BE2C (cell line): ENCODE measurements around the gene NRXN2.

Experiments used
- DNase-seq: peaks from one replicate; pipeline ENCODE4 v3.0.0-alpha.2; 2020
- H3K27me3 ChIP-seq: fragments of 250-450 bp; sonication (Bioruptor Pico); 2 replicates; pipeline ENCODE4 v1.5.1; 2020; ENCODE audit warnings: mild to moderate bottlenecking
- H3K36me3 ChIP-seq: fragments of 250-450 bp; sonication (Bioruptor Pico); 2 replicates; pipeline ENCODE4 v1.5.1; 2020; ENCODE audit warnings: mild to moderate bottlenecking
- H3K4me1 ChIP-seq: fragments of 250-450 bp; sonication (Bioruptor Pico); 2 replicates; pipeline ENCODE4 v1.5.1; 2020
- H3K4me3 ChIP-seq: 2 replicates; pipeline ENCODE4 v1.5.1; 2011; ENCODE audit warnings: low read depth, low read length
- H3K9me3 ChIP-seq: fragments of 250-450 bp; sonication (Bioruptor Pico); 2 replicates; pipeline ENCODE4 v1.5.1; 2020
- TF ChIP-seq, protein P1 (sequence below): IDR thresholded peaks from 2 replicates; pipeline ENCODE4 v1.5.1; 2012; ENCODE audit warnings: mild to moderate bottlenecking, low read depth, low read length

The NRXN2 gene

DNA sequence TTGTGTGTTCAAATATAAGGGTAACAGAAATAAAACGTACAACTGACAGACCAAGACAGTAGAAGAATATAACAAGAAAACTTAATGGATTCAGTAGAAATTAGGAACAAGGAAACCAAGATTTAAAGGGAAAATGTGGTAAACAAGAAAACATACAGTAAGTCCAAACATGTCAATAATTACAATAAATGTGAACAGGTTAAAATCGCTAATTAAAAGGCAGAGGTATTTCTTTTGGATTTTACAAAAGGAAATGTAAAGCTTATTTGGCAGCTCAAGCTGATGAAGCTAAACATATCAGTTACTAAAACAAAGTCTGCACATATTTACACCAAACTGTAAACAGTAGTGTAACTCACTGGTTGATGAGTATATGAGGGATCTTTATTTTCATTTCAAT lies 134.3 kb downstream of the NRXN2 start:
- DNase-seq: no peak
- Histone ChIP-seq H3K9me3 (no peaks in the 10 kb centered on the region), H3K27me3 (no peaks in the 10 kb centered on the region), H3K4me1 (no peaks in the 10 kb centered on the region), H3K36me3 (no peaks in the 10 kb centered on the region), H3K4me3 (no peak overlapping the region)
- TF ChIP-seq, protein P1, sequence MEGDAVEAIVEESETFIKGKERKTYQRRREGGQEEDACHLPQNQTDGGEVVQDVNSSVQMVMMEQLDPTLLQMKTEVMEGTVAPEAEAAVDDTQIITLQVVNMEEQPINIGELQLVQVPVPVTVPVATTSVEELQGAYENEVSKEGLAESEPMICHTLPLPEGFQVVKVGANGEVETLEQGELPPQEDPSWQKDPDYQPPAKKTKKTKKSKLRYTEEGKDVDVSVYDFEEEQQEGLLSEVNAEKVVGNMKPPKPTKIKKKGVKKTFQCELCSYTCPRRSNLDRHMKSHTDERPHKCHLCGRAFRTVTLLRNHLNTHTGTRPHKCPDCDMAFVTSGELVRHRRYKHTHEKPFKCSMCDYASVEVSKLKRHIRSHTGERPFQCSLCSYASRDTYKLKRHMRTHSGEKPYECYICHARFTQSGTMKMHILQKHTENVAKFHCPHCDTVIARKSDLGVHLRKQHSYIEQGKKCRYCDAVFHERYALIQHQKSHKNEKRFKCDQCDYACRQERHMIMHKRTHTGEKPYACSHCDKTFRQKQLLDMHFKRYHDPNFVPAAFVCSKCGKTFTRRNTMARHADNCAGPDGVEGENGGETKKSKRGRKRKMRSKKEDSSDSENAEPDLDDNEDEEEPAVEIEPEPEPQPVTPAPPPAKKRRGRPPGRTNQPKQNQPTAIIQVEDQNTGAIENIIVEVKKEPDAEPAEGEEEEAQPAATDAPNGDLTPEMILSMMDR: no peak

- H3K4me1 ChIP-seq: no peaks in the 10 kb centered on the region
- H3K27me3 ChIP-seq: no peaks in the 10 kb centered on the region
- H3K36me3 ChIP-seq: no peaks in the 10 kb centered on the region
- no peaks in the 10 kb centered on the region for H3K9me3 ChIP-seq
- no peak overlapping the region for H3K4me3 ChIP-seq
- TF ChIP-seq, protein P1: no peak
- DNase-seq: no peak
Measured at GRCh38 chr11:64586366-64586765, 136.6 kb downstream of the NRXN2 start.

DNA sequence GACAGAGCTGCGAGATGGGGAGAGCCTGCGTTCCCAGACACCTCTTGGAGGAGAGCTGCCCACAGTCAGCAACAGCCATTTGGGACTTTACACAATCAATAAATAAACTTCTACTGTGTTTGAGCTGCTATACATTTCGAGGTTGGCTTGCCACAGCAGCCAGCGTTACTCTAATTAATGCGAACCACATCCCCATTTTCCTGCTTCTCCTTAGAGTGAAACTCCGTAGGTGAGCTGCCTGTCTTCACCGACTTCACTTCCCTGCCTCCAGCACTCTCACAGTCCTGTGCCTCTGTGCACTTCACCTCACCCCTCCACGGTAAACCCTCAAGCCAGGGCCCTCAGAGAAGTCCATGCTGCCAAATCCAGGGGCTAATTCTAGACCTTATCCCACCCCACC lies 137.8 kb downstream of the NRXN2 start:
- DNase-seq: no peak

DNA sequence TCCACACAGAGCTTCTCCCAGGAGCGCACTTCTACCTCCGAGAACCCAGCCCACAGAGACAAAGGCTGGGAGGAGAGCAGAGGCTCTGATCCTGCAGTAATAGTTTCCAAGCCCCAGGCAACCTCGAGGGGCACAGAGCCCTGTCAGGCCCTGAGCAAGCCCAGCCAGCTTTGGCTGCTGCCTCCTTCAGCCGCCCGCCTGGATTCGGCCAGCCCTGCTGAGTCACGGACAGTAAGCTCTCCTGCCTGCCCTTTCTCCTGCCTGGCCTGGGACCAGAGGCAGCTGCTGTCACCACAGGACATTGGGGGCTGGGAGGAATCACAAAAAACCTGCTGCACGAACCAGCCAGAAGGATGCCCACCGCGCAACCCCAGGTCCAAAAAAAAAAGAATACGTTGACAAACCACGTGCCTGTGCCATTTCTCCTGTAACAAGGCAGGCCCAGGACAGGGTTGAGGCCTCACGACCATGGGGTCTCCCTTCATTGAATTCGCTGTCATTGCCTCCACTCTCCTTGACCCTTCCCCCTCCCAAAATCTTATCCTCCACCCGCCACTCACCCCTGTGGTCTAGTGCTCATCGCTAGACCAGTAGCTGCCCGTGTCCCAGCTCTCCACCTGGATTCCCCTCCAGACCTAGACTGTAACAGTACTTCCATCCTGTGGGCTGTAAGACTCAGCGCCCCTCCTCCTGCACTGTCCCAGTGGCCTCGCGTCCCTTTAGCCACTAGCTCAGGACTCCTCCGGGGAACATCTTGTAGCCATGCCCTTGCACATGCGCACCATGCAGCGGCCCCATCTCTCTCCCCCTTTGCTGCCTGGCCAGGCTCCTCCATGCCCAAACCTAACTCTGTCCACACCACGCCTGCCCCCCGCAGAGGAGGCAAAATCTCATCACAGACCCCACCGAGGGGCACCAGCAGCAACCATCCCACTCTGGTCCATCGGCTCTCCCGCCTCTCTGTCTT lies 139.4 kb downstream of the NRXN2 start:
- DNase-seq: no peak
- H3K36me3 ChIP-seq: no peaks in the 10 kb centered on the region
- H3K4me1 ChIP-seq: no peaks in the 10 kb centered on the region
- TF ChIP-seq, protein P1: no peak
- no peaks in the 10 kb centered on the region for H3K9me3 ChIP-seq
- no peaks in the 10 kb centered on the region for H3K27me3 ChIP-seq
- no peak overlapping the region for H3K4me3 ChIP-seq

More for the DNA sequence above, 137.8 kb downstream of the NRXN2 start:
- TF ChIP-seq, protein P1: no peak
- Histone ChIP-seq H3K4me1 (no peaks in the 10 kb centered on the region), H3K4me3 (no peak overlapping the region), H3K27me3 (no peaks in the 10 kb centered on the region), H3K9me3 (no peaks in the 10 kb centered on the region), H3K36me3 (no peaks in the 10 kb centered on the region)

DNA sequence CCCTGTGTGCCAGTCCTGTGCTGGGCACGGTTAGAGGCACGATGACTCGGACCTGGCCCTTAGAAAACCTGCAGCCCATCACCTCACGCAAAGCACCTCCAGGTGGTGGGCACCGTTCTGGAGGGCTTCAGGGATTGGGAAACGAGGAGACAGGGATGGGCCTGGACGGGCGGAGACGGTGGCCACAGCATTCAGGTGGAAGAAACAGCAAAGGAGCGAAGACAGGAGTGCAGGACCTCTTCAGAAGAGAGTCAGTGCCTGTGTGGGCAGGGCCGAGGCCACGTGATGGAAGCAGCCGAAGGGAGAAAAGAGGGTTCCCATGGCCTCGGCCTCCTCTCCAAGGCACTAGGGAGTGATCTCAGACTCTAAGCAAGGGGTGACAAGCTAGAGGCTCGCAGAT lies 140.1 kb downstream of the NRXN2 start:
- Histone ChIP-seq H3K9me3 (no peaks in the 10 kb centered on the region), H3K4me3 (no peak overlapping the region), H3K4me1 (no peaks in the 10 kb centered on the region), H3K27me3 (no peaks in the 10 kb centered on the region), H3K36me3 (no peaks in the 10 kb centered on the region)
- TF ChIP-seq, protein P1: no peak
- DNase-seq: no peak

- no peaks in the 10 kb centered on the region for H3K9me3 ChIP-seq
- H3K36me3 ChIP-seq: no peaks in the 10 kb centered on the region
- H3K4me1 ChIP-seq: no peaks in the 10 kb centered on the region
- no peak overlapping the region for H3K4me3 ChIP-seq
- no peak for DNase-seq
- TF ChIP-seq, protein P1: no peak
- H3K27me3 ChIP-seq: no peaks in the 10 kb centered on the region
Measured at GRCh38 chr11:64581057-64581523, 141.9 kb downstream of the NRXN2 start.
